ENCODE data around the gene CDK5RAP1.

- TF ChIP-seq CTCF (IDR thresholded peaks at IDR 0.05) (no peak), POLR2AphosphoS5 (IDR thresholded peaks at IDR 0.05) (no peak), POLR2A (IDR thresholded peaks at IDR 0.05; ENCODE audit: low read depth) (no peak)
Measured at GRCh38 chr20:33323236-33323635, 78.1 kb downstream of the CDK5RAP1 start.

Measured in esophagus muscularis mucosa (tissue), 3 donors.